ENCODE measurements around the gene ATMIN.
A peak's percentile ranks its signal among the peaks of the same experiment; 100 is the strongest.

ATMIN gene

DNA sequence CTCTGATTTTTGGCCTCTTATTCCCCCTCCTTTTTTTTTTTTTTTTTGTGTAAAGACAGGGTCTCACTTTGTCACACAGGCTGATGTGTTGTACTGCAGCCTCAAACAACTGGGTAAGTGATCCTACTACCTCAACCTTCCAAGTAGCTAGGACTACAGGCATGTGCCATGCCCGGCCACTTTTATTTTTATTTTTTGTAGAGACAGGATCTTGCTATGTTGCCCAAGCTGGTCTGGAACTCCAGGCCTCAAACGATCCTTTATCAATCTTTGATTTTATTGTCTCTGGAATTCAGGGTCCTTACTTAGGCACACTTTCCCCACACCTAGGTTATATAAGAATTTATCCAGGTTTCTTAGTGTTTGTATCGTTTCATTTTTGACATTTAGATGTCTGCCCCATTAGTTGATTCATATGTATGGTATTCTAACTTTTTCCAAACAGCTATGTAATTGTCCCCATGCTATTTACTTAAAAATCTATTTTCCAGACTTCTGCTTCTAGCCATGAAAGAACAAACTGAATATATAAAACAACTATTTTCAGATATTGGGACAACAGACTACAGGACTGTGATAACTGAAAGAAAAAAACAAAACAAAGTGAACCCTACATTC lies 42.9 kb upstream of the ATMIN start:
- peak; percentile 7 for DNase-seq (ENCODE audit: low read depth)
- peak overlapping the region; percentile 38 for H3K4me3 ChIP-seq (replicated peaks; ENCODE audit: low read depth, low read length)
- TF ChIP-seq, protein P1, sequence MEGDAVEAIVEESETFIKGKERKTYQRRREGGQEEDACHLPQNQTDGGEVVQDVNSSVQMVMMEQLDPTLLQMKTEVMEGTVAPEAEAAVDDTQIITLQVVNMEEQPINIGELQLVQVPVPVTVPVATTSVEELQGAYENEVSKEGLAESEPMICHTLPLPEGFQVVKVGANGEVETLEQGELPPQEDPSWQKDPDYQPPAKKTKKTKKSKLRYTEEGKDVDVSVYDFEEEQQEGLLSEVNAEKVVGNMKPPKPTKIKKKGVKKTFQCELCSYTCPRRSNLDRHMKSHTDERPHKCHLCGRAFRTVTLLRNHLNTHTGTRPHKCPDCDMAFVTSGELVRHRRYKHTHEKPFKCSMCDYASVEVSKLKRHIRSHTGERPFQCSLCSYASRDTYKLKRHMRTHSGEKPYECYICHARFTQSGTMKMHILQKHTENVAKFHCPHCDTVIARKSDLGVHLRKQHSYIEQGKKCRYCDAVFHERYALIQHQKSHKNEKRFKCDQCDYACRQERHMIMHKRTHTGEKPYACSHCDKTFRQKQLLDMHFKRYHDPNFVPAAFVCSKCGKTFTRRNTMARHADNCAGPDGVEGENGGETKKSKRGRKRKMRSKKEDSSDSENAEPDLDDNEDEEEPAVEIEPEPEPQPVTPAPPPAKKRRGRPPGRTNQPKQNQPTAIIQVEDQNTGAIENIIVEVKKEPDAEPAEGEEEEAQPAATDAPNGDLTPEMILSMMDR (IDR thresholded peaks at IDR 0.05; ENCODE audit: low read length, missing control alignments), result no peak

DNA sequence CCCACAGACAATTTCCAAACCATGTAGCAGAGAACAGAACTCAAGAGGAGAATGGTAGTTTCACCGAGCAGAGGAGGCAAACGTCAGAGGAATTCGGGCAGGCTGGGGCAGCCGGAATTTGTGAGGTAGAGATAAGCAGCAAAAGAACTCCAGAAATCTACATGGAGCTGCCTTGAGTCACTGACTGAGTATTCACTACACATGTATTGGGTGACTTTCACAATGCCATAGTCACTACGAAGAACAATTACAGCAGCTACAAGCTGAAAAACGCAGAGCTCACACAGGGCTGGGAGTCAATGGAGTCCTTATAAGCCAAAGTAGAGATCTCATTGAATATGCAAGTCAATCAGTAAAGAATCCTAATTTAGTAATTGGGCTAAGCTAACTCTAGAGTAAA lies 42.3 kb upstream of the ATMIN start:
- H3K4me3 ChIP-seq (replicated peaks; ENCODE audit: low read depth, low read length), result peak overlapping the region; percentile 38
- DNase-seq (ENCODE audit: low read depth), result peak; percentile 95
- TF ChIP-seq, protein P1 (IDR thresholded peaks at IDR 0.05; ENCODE audit: low read length, missing control alignments), result no peak

DNA sequence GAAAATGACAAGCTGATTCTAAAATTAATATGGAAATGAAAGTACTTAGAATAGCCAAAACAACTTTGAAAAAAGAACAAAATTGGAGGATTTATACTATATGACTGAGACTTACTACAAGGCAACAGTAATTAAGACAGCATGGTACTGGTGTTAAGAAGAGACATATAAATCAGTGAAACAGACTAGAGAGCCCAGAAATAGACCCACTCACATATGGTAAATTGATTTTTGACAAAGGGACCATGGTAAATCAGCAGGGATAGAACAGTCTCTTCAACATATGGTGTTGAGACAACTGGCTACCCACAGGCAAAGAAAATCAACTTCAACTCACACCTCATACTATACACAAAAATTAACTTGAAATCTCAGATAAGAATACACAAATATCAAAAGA lies 41.8 kb upstream of the ATMIN start:
- peak overlapping the region; percentile 38 for H3K4me3 ChIP-seq (replicated peaks; ENCODE audit: low read depth, low read length)
- TF ChIP-seq, protein P1 (IDR thresholded peaks at IDR 0.05; ENCODE audit: low read length, missing control alignments), result no peak
- DNase-seq (ENCODE audit: low read depth), result no peak

DNA sequence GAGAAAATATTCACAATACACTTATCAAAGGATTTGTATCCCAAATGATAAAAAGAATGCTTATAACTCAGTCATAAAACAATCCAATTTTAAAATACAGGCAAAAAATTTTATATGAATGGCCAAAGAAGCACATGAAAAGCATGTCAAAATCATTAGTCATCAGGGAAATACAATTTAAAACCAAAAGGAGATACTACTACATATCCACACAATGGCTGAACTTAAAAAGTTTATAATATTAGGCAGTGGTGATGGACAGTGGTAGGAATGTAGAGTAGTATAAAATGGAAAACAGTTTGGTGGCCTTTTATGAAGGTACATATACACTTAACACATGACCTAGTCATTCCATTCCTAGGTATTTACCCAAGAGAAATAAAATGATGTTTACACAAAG lies 41.2 kb upstream of the ATMIN start:
- peak; percentile 43 for DNase-seq (ENCODE audit: low read depth)
- TF ChIP-seq, protein P1 (IDR thresholded peaks at IDR 0.05; ENCODE audit: low read length, missing control alignments), result no peak
- H3K4me3 ChIP-seq (replicated peaks; ENCODE audit: low read depth, low read length), result no peak overlapping the region

DNA sequence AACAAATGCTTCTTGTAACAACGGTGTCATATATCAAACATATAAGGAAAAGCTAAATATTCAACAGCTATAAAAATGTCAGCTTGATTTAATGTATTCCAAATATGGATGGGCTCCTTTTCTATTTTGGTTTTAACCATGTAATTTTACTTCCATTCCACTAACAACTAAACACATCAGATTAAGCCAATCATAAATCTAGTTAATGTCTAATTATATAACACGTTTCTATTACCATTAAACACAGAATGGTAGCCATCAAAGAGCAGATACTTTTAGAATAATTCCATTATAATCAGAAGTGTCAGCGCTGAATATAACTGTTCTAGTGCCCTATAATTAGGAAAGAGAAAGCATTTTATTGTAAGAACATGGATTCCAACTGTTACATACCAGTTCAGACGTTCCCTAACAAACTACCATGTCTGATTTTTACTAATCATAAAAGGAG lies 38.9 kb upstream of the ATMIN start:
- no peak for DNase-seq (ENCODE audit: low read depth)
- no peak overlapping the region for H3K4me3 ChIP-seq (replicated peaks; ENCODE audit: low read depth, low read length)
- TF ChIP-seq, protein P1 (IDR thresholded peaks at IDR 0.05; ENCODE audit: low read length, missing control alignments), result no peak

DNA sequence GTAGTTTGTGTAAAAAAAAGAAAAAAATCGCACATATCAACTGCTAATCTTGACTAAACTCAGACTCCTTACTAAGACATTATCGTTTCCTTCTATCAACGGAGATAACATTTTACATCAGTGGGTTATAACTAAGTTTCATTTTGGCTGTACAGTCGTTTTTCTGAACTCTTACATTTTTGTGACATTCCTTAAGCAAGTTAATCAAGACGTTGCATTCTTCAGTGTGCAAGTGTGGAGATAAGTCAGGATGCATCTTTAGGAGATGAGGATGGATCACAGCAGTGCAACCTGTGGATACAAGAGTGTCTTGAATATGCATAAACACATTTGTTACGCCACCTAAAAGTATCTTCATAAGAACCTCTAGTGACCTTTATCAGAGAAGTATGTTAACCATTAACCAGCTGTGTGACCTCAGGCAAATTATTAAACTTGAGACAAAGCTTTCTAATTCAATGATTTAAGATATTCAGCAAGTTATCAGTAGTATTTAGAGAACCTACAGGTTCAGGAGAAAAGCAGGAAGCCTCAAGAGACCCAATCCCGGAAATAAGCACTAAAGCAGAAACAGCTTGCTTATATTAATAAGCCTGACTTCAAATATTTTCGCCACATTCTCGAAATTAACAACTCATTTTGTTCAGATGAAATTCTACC lies 38.4 kb upstream of the ATMIN start:
- peak overlapping the region; percentile 26 for H3K4me3 ChIP-seq (replicated peaks; ENCODE audit: low read depth, low read length)
- TF ChIP-seq, protein P1 (IDR thresholded peaks at IDR 0.05; ENCODE audit: low read length, missing control alignments), result no peak
- peak; percentile 37 for DNase-seq (ENCODE audit: low read depth)
